Activated T-cell treated with anti-CD3 and anti-CD28 coated beads for 1 hour (primary cell): ENCODE data around the gene NOD1.
A peak's percentile ranks its signal among the peaks of the same experiment; 100 is the strongest.
"Not testable (repeated sequence)": the region's sequence is repeated elsewhere in the genome, so short reads cannot be mapped to it uniquely, and the experiment has no call there.

Source experiments
- DNase-seq: peaks from one replicate; pipeline ENCODE4 v3.0.0-alpha.2; 2020; ENCODE audit warnings: low read depth

Gene NOD1

DNA sequence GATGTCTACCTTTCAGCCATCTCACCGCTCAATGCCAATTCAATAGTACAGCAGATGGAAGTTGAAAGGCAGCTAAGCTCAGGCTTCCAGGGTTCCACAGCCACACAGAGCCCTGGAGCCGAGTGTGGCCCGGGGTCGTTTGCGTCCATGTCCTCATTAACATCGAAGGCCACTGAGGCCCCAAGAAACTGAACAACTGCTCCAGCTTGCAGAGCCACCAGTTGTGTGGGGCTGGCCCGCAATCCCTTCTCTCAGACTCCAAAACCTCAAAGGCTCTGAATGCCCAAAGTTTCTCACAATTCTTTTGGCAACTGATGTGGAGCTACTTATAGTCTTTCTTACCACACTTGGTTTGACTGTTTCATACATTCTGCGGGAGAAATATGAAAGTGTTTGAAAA is 31.1 kb downstream of the NOD1 start:
- no peak for DNase-seq

DNA sequence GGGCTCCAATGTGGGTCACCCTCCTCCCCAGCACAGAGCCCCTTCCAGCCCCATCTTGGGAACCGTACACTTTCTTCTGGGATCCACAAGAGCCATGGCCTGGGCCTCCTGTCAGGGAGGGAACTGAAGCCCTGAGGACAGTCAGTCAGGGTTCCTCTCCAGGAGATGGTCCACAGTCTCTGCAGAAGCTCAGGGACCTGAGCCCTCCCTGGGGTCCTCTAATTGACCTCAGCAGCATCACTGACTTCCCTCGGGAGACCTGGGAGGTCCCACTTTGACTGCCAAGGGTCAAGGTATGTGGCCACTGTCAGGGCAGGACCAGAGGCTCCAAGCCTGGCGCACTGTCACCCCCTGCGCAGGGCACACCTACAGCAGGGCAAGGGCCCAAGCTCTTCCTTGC is 32.3 kb downstream of the NOD1 start:
- DNase-seq, result no peak

DNA sequence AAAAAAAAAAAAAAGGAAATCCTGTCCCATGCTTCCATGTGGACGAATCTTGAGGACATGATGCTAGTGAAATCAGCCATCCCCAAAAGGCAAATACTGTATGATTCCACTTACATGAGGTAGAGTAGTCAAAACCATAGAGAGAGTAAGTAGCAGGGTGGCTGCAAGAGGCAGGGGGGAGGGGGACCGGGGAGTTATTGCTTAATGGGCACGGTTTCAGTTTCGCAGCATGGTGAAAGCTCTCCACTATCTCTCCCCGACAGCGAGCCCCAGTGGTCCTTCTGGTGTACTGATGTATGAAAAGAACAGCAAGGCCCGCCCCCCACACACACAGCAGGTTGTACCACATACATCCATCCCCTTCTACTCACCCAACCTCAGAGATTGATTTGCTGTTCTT is 32.8 kb downstream of the NOD1 start:
- DNase-seq, result peak; percentile 55

DNA sequence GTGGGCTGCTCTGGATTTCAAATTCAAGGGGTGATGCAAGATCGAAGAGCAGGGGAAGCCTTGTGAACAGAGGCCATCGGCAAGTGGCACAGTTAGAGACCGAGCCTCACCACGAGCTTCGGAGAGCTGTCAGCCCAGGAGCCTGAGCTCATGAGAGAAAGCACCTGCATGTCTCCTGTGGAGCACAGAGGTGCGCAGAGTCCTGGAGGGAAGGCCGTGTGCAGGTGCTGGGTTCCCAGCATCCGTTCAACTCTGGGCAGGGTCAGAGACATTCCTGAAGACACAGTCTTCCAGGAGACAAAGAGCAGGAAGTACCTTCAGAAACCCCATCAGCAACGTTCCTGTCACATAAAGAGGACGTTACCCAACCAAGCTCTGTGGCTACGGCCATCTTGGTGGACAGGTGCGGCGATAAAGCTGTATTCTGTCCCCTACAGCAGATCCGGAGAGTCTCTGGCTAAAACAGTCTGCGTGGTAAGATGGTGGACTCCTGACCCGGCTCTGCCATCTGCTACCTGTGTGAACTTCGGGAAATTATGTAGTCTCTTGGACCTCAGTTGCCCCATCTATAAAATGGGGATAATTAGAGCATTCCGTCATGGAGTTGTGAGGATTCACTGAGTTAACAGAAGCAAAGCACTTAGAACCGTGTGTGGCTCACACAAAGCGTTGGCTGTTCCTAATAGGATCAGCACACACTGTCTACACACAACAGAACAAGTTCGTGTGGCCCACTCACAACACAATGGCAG is 40.6 kb downstream of the NOD1 start:
- DNase-seq, result no peak

DNA sequence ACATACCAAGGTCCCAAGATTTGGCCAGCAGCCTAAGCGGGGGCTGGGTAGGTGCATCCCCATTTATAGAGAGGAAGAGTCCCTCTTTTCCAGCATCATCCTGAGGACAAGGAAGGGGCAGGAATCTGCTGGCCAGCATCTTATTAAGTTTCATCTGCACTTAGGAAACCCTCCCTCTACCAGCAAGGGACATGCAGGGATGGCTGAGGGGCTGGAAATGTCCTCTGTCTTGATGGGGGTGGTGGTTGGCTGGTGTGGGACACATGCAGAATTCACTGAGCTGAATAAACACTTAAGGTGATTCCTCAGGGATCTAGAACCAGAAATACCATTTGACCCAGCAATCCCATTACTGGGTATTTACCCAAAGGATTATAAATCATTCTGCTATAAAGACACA is 42.1 kb downstream of the NOD1 start:
- DNase-seq, result no peak

DNA sequence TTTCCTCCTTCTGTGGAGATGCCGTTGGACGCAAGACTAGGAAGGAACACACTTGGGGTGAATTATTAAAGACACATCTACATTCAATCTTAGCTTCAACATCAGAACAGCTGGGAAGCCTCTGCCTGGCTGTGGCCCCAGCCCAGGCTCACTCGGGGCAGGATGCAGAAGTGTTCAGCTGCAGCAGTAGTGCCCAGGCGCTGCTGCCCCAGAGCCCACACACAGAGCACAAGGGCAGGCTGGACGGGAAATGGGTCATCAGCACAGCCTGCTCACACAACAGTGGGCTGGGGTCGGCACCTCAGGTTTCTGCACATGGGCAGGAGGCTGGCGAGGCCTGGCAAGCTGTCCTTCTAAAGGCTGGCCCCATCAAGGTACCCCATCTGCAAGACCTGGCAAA is 42.5 kb downstream of the NOD1 start:
- DNase-seq, result no peak

DNA sequence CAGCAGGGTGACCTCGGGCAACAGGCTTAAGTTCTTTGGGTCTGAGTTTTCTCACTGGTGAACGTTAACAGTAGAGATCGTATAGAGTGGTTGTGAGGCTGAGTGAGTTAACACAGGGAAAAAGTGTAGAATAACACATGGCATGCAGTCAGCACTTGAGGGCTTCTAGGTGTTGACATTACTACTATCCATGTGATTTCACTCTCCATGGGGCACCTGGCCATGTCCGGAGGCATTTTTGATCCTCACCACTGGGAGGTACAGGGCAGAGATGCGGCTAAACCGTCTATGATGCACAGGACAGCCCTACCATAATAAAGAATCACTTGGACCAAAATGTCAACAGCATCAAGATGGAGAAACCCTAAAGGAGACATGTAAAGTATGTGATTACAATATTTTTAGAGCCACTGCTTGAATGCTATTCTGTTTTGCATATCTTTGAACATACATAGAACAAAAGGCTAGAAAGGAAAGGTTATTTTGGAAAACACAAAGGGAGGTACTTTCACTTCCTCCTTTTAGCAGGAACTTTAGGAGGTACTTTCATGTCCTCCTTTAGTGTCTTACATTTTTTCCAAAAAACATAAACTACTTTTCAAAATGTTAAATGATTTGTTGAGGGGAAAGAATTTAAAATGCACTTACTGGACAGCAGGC is 44.3 kb downstream of the NOD1 start:
- DNase-seq, result no peak

DNA sequence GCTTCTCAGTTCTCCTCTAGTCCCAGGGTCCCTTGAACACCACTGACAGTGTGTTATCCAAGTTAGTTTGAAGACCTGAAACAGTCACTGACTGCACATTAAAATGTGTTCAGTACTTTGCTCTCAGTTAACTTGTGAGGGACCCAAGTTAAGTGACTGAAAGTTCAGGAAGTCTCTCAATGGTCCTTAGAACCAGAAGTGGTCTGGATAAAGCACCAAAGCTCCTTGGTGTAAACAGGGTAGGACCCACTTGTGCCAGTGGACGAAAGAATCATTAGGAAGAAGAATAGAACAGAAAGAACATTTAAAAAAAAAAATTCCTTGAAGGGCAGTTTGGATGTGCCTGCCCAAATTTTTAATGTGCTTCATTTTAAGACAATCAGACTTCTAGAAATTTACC is 45.1 kb downstream of the NOD1 start:
- no peak for DNase-seq

DNA sequence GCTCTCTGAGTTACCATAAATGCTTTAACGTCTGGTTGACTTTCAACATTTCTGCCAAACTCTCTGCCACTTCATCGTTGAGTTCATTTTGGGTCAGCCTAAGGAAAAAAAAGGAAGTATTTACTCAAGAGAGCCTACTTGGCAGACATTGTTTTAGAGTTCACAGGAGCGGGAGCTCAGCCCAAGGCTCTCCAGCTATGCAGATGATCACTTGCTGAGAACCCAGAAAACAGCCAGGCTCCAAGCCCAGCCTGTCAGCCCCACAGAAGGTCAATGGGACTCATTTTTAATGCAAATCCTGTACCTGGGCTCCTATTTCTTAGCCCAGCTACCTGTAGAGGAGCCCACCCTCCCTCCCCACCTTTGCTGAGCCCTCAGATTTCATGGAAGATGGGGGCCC is 45.5 kb downstream of the NOD1 start:
- DNase-seq, result no peak

DNA sequence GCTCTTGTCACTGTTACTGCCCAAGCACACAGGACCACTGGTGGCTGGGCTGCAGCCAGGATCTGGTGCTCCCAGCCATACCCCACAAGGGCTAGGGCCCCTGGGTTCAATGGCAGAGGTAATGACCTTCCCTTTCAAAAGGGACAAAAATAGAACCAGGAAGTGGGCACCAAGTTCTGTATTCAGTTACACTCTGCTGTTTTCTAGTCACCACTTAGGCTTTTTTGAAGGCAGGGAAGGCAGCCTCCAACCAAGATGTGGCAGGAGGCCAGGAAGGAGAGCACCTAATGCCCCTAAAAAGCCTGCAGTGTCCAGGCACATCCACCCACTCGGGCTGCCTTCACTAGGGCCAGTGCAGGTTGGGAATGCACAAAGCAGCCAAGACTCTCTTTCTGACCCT is 47.8 kb downstream of the NOD1 start:
- DNase-seq, result no peak

DNA sequence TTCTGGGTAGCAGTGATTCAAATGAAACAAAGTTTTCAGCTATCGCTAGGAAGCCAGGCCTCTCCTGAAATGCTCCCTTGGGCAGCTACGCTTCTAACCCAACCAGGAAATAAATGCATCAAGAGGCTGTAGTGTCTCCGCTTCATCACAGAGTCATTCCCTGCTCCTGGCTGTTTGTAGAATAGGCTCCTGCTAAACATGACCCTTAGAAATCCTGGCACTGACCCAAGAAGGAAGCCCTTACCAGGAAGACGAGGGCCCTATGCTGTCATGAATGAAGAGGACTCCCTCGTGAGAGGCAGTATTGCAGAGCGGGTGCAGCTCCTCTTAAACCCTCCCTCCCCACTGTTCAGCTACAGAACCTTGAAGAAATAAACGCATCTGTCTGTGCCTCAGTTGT is 48.3 kb downstream of the NOD1 start:
- DNase-seq, result no peak

DNA sequence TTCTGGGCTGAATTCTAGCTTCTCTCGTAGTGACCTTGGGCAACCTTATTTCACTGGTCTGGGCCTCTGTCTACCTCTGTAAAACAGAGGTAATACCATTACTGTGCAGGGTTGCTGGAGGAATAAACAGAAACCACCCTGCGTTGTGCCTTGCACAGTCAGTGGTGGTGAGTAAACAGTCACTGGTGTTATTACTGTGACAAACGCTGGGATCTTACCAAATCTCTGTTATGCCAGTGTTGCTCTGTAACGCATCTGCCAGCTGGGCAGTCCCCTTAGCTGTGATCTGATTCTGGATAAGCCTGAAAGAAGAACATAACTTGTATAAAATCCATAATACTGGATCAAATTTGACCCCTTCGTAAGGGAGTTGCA is 49.4 kb downstream of the NOD1 start:
- DNase-seq, result no peak

DNA sequence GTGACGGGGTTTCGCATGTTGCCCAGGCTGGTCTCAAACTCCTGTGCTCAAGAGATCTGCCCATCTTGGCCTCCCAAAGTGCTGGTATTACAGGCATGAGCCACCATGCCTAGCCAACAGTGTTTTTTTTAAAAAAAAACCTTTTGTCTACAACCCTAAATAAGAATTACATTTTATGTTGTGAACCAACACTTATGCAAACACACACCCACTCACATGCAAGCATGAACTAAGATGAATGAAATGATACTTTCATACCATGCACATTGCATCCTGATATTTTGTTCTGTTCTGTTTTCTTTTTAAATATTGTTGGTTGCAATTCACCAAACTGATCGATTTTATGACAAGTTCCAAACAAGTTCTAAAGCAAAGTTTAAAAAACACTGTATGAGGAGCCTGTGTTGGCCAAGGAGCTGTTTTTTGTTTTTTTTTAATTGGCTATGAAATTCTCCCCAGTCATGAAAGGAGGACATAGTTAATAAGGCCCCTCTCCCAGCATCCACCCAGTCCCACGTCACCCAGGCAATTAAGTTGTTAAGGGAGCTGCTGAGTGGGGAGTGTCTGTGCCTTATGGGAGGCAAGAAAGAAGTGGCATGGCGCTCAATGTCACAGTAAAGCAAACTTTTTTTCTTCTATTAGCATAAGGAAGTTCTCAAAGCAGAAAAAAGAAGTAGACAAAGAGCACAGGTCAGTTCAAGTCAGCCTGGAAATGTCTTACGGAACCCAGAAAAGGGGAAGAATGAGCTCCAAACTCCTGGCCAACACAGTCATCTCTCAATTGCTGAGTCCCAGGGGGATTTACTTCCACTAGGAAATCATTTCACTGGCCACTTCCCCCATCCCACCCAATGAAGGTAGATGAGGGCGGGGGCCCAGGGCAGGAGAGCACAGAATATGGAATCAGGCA is 50.1 kb downstream of the NOD1 start:
- DNase-seq, result no peak

DNA sequence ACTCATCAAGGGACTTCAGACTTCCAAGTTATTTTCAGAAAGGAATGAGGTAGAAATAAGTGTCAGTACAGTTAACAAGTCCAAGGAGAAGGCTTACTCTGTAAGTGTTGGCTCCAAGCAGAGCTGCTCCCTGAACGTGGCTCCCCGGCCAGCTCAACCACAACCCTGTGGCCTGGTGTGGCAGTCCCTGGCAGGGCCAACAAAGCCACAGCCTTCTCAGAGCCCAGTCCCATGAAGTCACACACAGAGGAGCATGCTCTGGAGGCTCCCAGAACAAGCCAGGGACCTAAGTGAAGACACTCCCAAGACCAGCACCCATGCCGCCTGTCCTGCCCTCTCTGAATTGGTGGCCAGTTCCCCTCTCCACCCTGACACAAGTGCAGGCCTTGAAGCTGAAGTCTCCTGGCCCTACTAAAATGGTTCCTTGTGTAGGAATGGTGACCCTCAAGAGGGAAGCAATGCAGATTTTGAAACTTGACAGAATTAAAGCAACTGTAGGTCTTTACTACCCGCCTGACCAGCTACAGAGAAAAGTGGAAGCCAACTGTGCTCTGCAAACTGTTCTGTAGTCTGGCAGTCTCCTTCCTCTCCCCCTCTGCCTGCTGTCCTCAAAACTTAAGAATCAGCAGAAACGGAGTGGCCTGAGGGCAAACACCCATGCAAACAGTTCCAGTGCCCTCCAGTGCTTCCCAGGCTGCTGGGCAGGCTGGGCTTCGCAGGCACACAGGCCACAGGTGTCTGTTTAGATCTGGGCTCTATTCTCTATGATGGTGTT is 51.1 kb downstream of the NOD1 start:
- no peak for DNase-seq

DNA sequence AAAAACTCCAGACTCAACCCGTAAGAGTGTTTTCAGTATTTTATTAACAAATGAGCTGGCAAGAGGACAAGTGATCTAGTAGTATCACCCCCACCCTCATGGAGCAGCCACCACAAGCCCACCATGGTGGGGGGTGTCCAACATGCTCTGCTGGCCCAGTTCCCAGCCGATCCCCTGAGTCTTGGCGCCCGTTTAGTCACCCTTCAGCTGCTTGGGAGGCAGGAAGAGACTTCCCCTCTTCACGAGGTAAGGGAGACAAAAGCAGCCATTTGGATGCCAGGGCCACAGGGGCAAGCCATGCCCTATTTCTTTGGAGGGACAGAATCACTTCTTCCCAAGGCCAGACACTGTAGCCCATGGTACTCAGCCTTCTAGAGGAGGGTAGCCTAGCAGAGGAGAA is 54.1 kb downstream of the NOD1 start:
- no peak for DNase-seq

DNA sequence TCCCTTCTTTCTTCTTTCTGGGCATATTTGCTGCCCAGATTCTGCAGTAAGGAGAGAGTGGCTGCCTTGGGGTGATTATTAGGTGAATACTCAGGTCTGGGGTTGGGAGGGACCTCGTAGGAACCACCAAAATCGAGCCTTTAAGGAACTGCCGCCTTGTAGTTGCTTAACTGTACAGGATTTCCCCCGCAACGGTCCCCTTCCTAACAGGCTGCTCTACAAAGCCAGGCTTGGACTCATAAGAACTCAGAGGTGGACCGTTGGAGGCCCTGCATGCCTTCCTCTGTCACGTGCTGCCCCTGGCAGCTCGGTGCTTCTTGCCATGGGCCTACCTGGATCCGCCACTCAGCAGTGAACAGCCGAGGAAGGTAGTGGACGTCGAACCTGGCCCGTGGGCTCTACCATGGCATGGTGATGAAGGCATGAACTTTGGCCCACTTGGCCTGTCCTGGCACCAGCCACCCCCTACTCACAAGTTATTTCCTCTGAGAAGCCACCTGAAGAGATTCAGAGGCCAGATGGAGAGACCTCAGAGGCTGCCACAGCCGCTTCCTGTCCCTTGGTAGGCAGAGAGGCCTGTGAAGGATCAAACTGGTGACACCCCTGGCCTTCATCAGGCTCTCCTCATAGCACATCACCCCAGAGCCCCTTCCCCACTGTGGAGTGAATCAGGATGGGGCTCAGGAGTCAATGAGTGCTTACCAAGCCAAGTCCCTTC is 54.6 kb downstream of the NOD1 start:
- DNase-seq, result no peak

DNA sequence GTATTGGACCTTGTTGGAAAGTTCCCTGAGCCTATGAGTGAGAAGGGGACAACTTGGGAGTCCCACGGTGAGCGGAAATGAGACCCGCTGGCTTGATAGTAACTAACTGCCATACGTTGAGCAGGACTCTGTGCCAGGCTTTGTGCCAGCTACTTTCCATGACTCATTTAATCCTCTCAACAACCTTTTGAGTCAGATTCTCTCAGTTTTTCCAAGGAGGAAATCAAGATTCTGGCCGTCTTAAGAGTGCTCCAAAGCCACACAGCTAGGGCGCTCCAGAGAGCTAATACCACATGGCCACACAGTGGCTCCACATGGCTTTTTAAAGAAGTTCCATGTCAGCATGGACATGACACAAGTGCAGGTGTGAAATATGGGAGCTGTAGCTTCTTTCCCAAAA is 55.7 kb downstream of the NOD1 start:
- no peak for DNase-seq

DNA sequence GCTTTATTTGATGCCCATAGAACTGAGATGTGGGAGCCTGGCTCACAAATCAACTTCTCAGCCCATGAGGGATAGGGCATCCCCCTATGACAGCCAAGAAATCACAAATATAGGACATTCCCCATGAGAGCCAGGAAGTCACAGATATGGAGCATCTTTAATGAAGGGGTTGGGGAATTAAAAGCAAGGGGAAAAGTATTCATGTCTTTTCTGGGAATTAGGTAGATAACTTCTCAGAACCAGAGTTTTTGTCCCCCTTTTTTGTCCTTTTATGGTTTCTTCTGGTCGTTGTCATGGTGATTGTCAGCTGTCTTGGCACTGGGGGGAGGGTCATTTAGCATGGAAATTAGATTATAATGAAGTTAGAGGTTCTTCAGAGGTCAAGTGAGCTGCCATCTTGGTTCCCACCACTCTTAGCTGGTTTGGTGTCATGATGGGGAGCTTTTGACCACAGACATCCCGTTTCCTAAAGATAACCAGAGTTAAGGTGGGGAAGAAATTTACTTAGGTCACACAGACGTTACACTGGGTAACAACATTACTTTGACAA is 56.9 kb downstream of the NOD1 start:
- DNase-seq, result no peak

DNA sequence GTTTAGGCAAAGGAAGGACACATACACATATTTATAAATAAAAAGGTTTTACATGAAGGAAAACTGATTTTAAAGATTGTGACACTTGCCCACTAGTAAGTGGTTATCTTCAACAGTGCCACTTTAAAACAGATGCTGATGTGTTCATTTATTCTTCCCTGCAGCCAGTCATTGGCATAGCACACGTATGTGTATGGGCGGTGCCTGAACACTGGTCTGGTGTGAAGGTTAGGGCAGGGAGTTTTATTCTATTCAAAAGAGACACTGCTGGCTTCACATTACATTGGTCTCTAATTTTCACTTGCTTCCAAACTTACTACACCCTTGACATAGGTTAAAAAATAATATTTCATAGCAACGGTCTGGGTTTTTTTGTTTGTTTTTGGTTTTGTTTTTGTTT is 57.9 kb downstream of the NOD1 start:
- no peak for DNase-seq

DNA sequence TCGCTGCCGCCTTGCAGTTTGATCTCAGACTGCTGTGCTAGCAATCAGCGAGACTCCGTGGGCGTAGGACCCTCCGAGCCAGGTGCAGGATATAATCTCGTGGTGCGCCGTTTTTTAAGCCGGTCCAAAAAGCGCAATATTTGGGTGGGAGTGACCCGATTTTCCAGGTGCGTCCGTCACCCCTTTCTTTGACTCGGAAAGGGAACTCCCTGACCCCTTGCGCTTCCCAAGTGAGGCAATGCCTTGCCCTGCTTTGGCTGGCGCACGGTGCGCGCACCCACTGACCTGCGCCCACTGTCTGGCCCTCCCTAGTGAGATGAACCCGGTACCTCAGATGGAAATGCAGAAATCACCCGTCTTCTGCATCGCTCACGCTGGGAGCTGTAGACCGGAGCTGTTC is 58.5 kb downstream of the NOD1 start:
- not testable (repeated sequence) for DNase-seq

DNA sequence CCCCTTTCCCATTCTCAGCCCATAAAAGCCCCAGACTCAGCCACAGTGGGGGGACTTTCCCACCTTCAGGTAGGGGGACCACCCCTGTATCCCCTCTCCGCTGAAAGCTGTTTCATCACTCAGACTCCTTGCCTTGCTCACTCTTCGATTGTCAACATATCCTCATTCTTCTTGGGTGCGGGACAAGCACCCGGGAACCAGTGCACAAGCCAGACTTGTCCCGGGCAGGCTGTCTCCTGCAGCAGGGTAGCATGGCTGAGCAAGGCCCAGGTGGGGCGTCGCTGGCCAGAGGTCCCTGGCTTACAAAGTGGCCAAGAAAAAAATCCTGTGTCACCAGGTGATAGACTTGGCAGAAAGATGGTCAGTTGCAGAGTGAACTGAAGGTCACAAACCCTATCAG is 64.7 kb downstream of the NOD1 start:
- no peak for DNase-seq
